ENCODE results near the gene PRSS22.

DNA sequence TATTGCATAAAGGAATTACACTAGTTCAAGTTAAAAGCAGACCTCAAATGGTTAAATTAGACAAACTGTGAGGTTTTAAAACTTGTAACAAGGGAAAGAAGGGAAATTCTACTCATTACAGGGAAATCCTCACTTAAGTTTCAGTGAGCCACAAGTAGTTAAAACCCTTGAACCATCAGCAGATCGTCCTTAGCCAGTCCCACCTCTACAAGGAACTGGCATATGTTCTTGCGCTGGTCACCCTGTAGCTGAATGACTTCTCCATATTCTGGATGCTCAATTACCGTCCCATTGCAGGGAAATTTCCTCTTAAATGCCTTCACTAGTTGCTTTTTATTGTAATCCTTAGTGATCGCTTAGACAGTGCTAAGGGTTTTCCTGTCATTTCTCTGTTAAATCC, 35.5 kb downstream of the PRSS22 start:
- TF ChIP-seq CTCF (IDR thresholded peaks at IDR 0.05) = no peak
- TF ChIP-seq ZFX (IDR thresholded peaks at IDR 0.05; ENCODE audit: borderline replicate concordance) = no peak

All from 22Rv1 (cell line).